ENCODE results near the gene CCHCR1. TPM values are rescaled to one million over a fixed set of nuclear protein-coding genes. Genes with fewer than 3 reads are reported as not detected.

The CCHCR1 gene
- polyA plus RNA-seq, 2 of the 4 experiments (the other 2 are of a cell fraction): 7.4 to 15.3 TPM

DNA sequence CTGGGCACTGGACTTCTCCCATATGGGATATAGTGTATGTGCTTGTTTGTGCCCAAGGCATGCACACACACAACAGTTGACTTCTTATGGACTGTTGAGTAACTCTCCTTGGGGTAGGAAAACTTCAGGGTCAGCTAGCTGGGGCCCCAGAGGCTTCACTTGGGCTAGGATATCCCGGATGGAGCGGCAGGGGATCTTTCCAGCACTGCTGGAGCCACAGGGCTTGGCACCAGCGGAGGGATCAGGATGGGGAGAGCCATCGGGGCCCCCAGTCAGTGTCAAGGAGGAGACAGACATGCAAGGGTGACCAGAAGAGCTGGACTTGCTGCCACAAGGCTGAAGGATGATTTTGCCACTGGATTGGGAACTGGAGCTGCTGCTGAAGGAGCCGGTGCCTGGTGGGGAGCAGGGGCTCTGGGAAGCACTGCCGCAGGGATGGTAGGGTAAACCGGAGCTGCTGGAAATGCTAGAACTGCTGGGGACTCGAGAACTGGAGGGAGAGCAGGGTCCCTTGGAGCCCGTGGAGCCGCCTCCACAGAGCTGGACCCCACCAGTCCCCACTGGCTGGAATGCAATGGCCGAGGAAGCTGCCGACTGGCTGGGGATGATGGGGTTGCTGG is 41.6 kb downstream of the CCHCR1 start:
- CTCF ChIA-PET: interaction anchor here (0.8 to 4.0 kb wide), 18 partner anchors 7 to 239 kb away, joined by 3 to 31 read pairs (median 4); partner anchors contain the start of gene VARS2
- POLR2A ChIA-PET: no interaction called here

DNA sequence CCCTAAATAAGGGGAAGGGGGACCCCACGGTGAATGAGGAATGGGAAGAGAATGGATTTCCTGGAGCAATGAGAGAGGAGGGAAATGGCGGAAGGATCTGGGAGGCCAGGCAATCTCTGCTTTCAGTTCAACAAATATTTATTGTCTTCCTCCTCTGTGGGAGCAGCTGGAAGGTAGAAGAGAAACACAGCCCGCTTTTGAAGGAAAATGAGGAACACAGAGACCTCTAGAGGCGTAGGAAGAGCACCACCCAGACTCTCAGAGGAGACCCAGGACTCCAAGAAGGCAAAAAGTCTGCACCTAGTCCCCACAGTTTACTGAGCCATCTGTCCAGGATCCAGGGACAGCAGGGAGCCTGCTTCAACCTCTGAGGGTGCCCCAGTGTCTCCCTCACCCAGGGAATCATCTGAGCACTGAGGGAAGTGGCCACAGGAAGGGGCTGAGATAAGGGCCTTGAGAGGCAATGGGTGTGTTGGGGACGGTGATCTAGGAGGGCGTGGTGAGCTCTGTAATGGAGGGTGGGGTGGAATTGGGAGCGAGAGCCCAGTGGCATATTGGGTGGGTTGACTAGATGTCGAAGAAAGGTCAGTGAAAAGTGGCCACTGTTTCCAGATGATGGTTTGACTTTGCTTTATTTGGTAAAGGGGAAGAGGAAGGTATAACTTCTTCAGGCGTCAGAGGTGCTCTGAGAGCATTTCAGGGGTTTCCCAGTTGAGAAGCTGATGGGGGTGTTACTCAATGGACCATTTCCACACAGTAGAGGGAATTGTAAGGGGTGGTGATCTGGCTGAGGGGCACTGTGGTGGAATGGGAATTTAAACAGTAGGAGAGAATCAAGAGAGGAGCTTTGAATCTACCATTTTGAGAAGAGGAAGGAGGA is 42.4 kb downstream of the CCHCR1 start:
- 43% methylated on average over 9 of the region's 9 CpGs for WGBS (ENCODE audit: missing lambda C conversion rate)
- Histone ChIP-seq H3K4me2 (peak overlapping the region; percentile 87), H3K9me3 (no peaks in the 10 kb centered on the region), H3K27ac (peak overlapping the region; percentile 92 to 93), H3K4me3 (peak overlapping the region; percentile 40), H3K4me1 (peaks cover 16% of the 10 kb centered on the region)
- FAIRE-seq (no peak), ATAC-seq (peak; percentile 87 to 92), DNase-seq (ENCODE audit: low read depth in 1 of 2, low spot score in 1 of 2) (peak; percentile 50 to 79)
- TF ChIP-seq POLR2AphosphoS2 (conservative IDR thresholded peaks at IDR 0.05; ENCODE audit: low read length) (no peak), MAFK (IDR thresholded peaks at IDR 0.05; ENCODE audit: partially characterized antibody) (no peak), HOXB5 (CRISPR knock-in tag; IDR thresholded peaks at IDR 0.05) (no peak), RAD21 (conservative IDR thresholded peaks at IDR 0.05 in 1 of 2, IDR thresholded peaks at IDR 0.05 in 1 of 2) (peak; percentile 53 to 61; a peak in 4 of 5 replicates)
- TF ChIP-seq, protein P1, sequence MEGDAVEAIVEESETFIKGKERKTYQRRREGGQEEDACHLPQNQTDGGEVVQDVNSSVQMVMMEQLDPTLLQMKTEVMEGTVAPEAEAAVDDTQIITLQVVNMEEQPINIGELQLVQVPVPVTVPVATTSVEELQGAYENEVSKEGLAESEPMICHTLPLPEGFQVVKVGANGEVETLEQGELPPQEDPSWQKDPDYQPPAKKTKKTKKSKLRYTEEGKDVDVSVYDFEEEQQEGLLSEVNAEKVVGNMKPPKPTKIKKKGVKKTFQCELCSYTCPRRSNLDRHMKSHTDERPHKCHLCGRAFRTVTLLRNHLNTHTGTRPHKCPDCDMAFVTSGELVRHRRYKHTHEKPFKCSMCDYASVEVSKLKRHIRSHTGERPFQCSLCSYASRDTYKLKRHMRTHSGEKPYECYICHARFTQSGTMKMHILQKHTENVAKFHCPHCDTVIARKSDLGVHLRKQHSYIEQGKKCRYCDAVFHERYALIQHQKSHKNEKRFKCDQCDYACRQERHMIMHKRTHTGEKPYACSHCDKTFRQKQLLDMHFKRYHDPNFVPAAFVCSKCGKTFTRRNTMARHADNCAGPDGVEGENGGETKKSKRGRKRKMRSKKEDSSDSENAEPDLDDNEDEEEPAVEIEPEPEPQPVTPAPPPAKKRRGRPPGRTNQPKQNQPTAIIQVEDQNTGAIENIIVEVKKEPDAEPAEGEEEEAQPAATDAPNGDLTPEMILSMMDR (IDR thresholded peaks at IDR 0.05): peak; percentile 46
- ChIA-PET CTCF (interaction anchor here (0.6 to 4.0 kb wide), 27 partner anchors 8 to 288 kb away, joined by 3 to 31 read pairs (median 4); partner anchors contain the start of gene VARS2), POLR2A (interaction anchor here (0.6 to 1.3 kb wide), 7 partner anchors 10 to 427 kb away, joined by 3 to 6 read pairs (median 4); partner anchors contain the start of gene GTF2H4)

More for the DNA sequence above, 41.6 kb downstream of the CCHCR1 start:
- H3K4me3 ChIP-seq: no peak overlapping the region
- no peak for DNase-seq (ENCODE audit: low read depth in 1 of 2, low spot score in 1 of 2)
- TF ChIP-seq, protein P1 (IDR thresholded peaks at IDR 0.05): no peak
- TF ChIP-seq HOXB13 (CRISPR knock-in tag; IDR thresholded peaks at IDR 0.05; ENCODE audit: low read depth): no peak
- TF ChIP-seq, protein P2, sequence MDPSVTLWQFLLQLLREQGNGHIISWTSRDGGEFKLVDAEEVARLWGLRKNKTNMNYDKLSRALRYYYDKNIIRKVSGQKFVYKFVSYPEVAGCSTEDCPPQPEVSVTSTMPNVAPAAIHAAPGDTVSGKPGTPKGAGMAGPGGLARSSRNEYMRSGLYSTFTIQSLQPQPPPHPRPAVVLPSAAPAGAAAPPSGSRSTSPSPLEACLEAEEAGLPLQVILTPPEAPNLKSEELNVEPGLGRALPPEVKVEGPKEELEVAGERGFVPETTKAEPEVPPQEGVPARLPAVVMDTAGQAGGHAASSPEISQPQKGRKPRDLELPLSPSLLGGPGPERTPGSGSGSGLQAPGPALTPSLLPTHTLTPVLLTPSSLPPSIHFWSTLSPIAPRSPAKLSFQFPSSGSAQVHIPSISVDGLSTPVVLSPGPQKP (IDR thresholded peaks at IDR 0.05; ENCODE audit: low read depth, low read length): no peak
- TF ChIP-seq MYC (IDR thresholded peaks at IDR 0.05; ENCODE audit: borderline replicate concordance, low read length): no peak
- TF ChIP-seq HOXA7 (CRISPR knock-in tag; IDR thresholded peaks at IDR 0.05): no peak
- no peak for TF ChIP-seq CBX2 (IDR thresholded peaks at IDR 0.05; ENCODE audit: borderline replicate concordance, low read depth)
- no peak for TF ChIP-seq CHD4 (IDR thresholded peaks at IDR 0.05; ENCODE audit: borderline replicate concordance)
- no peak for TF ChIP-seq POLR2AphosphoS2 (conservative IDR thresholded peaks at IDR 0.05; ENCODE audit: low read length)
- TF ChIP-seq CBX8 (IDR thresholded peaks at IDR 0.05): no peak
- no peak for TF ChIP-seq KDM5A (IDR thresholded peaks at IDR 0.05)
- TF ChIP-seq, protein P3, sequence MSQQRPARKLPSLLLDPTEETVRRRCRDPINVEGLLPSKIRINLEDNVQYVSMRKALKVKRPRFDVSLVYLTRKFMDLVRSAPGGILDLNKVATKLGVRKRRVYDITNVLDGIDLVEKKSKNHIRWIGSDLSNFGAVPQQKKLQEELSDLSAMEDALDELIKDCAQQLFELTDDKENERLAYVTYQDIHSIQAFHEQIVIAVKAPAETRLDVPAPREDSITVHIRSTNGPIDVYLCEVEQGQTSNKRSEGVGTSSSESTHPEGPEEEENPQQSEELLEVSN (IDR thresholded peaks at IDR 0.05; ENCODE audit: borderline replicate concordance, low read depth): no peak
- no peak for TF ChIP-seq CEBPB (IDR thresholded peaks at IDR 0.05)
- no peak for TF ChIP-seq EP300 (IDR thresholded peaks at IDR 0.05)
- no peak for TF ChIP-seq GATA3 (IDR thresholded peaks at IDR 0.05; ENCODE audit: borderline replicate concordance)
- TF ChIP-seq EHF (CRISPR knock-in tag; IDR thresholded peaks at IDR 0.05): no peak
- no peak for TF ChIP-seq HOXB5 (CRISPR knock-in tag; IDR thresholded peaks at IDR 0.05)
- TF ChIP-seq, protein P4, sequence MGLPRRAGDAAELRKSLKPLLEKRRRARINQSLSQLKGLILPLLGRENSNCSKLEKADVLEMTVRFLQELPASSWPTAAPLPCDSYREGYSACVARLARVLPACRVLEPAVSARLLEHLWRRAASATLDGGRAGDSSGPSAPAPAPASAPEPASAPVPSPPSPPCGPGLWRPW (IDR thresholded peaks at IDR 0.05): no peak
- no peak for TF ChIP-seq TFCP2L1 (CRISPR knock-in tag; IDR thresholded peaks at IDR 0.05)
- TF ChIP-seq MAZ (IDR thresholded peaks at IDR 0.05; ENCODE audit: borderline replicate concordance, low read depth, low read length): no peak
- TF ChIP-seq, protein P5, sequence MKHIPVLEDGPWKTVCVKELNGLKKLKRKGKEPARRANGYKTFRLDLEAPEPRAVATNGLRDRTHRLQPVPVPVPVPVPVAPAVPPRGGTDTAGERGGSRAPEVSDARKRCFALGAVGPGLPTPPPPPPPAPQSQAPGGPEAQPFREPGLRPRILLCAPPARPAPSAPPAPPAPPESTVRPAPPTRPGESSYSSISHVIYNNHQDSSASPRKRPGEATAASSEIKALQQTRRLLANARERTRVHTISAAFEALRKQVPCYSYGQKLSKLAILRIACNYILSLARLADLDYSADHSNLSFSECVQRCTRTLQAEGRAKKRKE (CRISPR knock-in tag; IDR thresholded peaks at IDR 0.05; ENCODE audit: low read depth): no peak
- no peak for ATAC-seq
- no peak for FAIRE-seq
- no peaks in the 10 kb centered on the region for H3K9me3 ChIP-seq
- WGBS (ENCODE audit: missing lambda C conversion rate): 94% methylated on average over 11 of the region's 12 CpGs
- H3K27ac ChIP-seq: peak overlapping the region; percentile 92 to 93; a peak in 4 of 6 replicates
- peak overlapping the region; percentile 87 for H3K4me2 ChIP-seq
- H3K4me1 ChIP-seq: peaks cover 16% of the 10 kb centered on the region
